Esophagus muscularis mucosa (tissue), 4 donors: ENCODE data around the gene GPC1. TPM values are rescaled to one million over a fixed set of nuclear protein-coding genes. Genes with fewer than 3 reads are reported as not detected.

Experiments used
- DNase-seq: peaks from one replicate; pipeline ENCODE4 v3.0.0-alpha.2; 2017; ENCODE audit errors: extremely low spot score
- H3K27ac ChIP-seq, 4 donors: fragments of 200-600 bp; sonication (generic); replicated peaks in 1 of 4; 1 replicate in 3 of 4; 2 replicates in 1 of 4; pipeline ENCODE4 v1.5.1; 2016 to 2019; ENCODE audit warnings: mild to moderate bottlenecking in 1 of 4
- H3K27me3 ChIP-seq, 4 donors: fragments of 200-600 bp; sonication (generic); one replicate each; pipeline versions ENCODE4 v1.5.1 to v1.6.0; 2016 to 2019
- H3K36me3 ChIP-seq, 4 donors: fragments of 200-600 bp; sonication (generic); one replicate each; pipeline ENCODE4 v1.5.1; 2016 to 2019
- H3K4me1 ChIP-seq, 4 donors: fragments of 200-600 bp; sonication (generic); one replicate each; pipeline ENCODE4 v1.5.1; 2016 to 2019
- H3K4me3 ChIP-seq, 4 donors: fragments of 200-600 bp; sonication (generic); 1 replicate in 2 of 4; 2 replicates in 2 of 4; pipeline ENCODE4 v1.5.1; 2016 to 2019; ENCODE audit warnings: mild to moderate bottlenecking in 4 of 4, moderate library complexity in 1 of 4
- H3K9me3 ChIP-seq, 4 donors: fragments of 200-600 bp; sonication (generic); 1 replicate in 3 of 4; 2 replicates in 1 of 4; pipeline ENCODE4 v1.5.1; 2016 to 2019
- EP300 ChIP-seq: sonication (generic); formaldehyde crosslinking; IDR thresholded peaks from one replicate; pipeline ENCODE4 v1.6.1; 2017; ENCODE audit warnings: antibody characterized with exemption
- POLR2A ChIP-seq: fragments of 450-650 bp; IDR thresholded peaks from one replicate; pipeline ENCODE4 v1.6.1; 2017; ENCODE audit warnings: antibody characterized with exemption, moderate library complexity, mild to moderate bottlenecking, low read depth
- POLR2AphosphoS5 ChIP-seq, 2 donors: sonication (generic); formaldehyde crosslinking; IDR thresholded peaks; one replicate each; pipeline ENCODE4 v1.6.1; 2017; ENCODE audit warnings: antibody characterized with exemption in 2 of 2
- WGBS: methylation state at CpG from one replicate; pipeline ENCODE4 v1.1.5; 2018; 5-methylcytosine and 5-hydroxymethylcytosine counted together
- intact Hi-C: fragments of 100-400 bp; cut with DNase I; formaldehyde crosslinking; loops from one replicate; pipeline ENCODE4 v1.15.1; 2023
- total RNA-seq, 4 donors: library from RNA; depleted of rRNA; stranded (reverse); fragments of >200 nt; gene quantifications; one replicate each; pipeline versions ENCODE4 v1.1.0 to v1.2.1, GENCODE V29; 2016
- TF ChIP-seq, protein P1 (sequence below), 3 experiments: fragments of 200-600 bp in 2 of 3; fragments of 450-650 bp in 1 of 3; sonication (generic) in 2 of 3; IDR thresholded peaks; one replicate each; pipeline ENCODE4 v1.5.1; 2017 to 2019; ENCODE audit warnings: antibody characterized with exemption in 3 of 3, mild to moderate bottlenecking in 2 of 3, moderate library complexity in 1 of 3

Gene GPC1
- total RNA-seq, 4 donors from 2014 or later: 29.1 to 71.5 (median 41.8) TPM

DNA sequence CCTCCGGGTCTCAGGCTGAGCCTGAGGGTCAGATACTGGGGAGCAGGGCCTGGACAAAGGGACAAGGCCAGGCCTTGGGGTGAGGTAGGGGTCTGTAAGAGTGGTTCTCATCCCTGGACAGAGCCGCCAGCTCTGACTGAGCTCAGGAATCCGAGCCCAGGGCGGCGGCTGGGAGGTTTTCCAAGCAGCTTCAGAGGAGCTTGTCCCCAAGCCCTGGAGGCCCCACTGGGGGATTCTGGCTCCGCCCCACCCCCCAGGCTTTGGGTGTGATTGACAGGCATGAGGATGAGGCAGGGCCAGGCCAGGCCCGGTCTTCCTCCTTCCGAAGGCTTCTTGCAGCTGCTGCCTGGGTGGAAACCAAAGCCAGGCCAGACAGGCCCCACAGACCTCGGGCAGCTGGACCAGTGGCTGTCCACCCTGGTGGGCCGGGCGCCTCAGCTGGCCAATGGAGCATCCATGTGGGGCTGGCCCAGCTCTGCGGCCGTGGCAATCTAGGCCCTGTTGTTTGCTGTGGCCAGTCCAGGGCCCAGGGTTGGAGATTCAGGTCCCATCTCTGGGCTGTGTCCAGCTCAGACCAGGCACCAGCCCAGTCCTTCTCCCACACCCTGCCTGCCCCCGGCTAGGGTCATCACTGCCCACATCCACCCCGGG, 23.1 kb upstream of the GPC1 start:
- H3K27ac ChIP-seq: no peak overlapping the region
- 83% methylated on average over 13 of the region's 15 CpGs for WGBS
- H3K4me3 ChIP-seq: no peak overlapping the region
- TF ChIP-seq, protein P1, sequence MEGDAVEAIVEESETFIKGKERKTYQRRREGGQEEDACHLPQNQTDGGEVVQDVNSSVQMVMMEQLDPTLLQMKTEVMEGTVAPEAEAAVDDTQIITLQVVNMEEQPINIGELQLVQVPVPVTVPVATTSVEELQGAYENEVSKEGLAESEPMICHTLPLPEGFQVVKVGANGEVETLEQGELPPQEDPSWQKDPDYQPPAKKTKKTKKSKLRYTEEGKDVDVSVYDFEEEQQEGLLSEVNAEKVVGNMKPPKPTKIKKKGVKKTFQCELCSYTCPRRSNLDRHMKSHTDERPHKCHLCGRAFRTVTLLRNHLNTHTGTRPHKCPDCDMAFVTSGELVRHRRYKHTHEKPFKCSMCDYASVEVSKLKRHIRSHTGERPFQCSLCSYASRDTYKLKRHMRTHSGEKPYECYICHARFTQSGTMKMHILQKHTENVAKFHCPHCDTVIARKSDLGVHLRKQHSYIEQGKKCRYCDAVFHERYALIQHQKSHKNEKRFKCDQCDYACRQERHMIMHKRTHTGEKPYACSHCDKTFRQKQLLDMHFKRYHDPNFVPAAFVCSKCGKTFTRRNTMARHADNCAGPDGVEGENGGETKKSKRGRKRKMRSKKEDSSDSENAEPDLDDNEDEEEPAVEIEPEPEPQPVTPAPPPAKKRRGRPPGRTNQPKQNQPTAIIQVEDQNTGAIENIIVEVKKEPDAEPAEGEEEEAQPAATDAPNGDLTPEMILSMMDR (IDR thresholded peaks at IDR 0.05): no peak
- TF ChIP-seq POLR2AphosphoS5 (IDR thresholded peaks at IDR 0.05): no peak
- no peak for TF ChIP-seq EP300
- H3K9me3 ChIP-seq: no peaks in the 10 kb centered on the region
- no peaks in the 10 kb centered on the region for H3K36me3 ChIP-seq
- peaks cover 0 to 17% (median 0%) of the 10 kb centered on the region in 4 donors for H3K27me3 ChIP-seq
- no peak for DNase-seq
- intact Hi-C loops: no loop called here
- H3K4me1 ChIP-seq: no peaks in the 10 kb centered on the region

DNA sequence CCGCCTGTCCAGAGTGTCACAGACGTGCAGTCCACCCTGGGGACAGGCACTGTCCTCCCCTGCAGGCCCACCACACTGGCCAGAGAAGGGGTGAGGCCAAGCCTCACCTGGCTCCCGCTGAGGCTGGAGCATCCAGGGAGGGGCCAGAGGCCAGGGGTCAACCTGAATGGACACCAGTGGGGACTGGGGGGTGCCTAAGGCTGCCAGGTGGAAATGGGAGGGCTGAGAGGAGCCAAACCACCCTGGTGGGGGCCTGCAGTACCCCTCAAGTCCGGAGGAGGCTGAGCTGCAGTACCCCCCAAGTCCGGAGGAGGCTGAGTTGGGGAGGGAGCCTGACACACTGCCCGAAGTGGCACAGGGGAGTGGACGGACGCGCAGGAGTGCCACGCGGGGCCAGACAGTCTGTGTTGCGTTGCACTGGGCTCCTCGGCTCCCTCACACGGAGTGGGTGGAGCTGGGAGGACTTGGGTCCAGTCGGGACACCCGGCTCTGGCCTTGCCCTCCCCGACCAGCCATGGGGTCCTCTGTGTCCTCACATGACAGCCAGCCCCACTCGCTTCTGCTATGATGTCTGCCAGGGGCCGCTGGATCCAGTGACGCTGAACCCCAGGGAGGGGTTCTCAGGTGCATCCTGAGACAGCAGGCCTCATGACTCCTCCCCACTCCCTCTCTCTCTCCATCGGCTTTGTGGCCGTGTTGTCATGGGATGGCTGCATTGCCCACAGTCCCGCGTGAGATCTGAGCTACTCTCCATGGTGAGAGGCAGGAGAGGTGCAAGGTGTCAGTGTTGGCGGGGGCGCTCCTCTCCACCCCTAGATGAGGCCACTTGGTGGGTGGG, 22.3 kb upstream of the GPC1 start:
- Histone ChIP-seq H3K4me3 (no peak overlapping the region), H3K27me3 (peaks cover 0 to 17% (median 0%) of the 10 kb centered on the region in 4 donors), H3K9me3 (peaks cover 0 to under 1% (median 0%) of the 10 kb centered on the region in 4 donors), H3K4me1 (no peaks in the 10 kb centered on the region), H3K36me3 (no peaks in the 10 kb centered on the region), H3K27ac (no peak overlapping the region)
- intact Hi-C loops: no loop called here
- WGBS: 93% methylated on average over 20 of the region's 26 CpGs
- TF ChIP-seq POLR2A (no peak), POLR2AphosphoS5 (IDR thresholded peaks at IDR 0.05) (no peak), EP300 (no peak)
- TF ChIP-seq, protein P1 (IDR thresholded peaks at IDR 0.05): no peak
- no peak for DNase-seq

DNA sequence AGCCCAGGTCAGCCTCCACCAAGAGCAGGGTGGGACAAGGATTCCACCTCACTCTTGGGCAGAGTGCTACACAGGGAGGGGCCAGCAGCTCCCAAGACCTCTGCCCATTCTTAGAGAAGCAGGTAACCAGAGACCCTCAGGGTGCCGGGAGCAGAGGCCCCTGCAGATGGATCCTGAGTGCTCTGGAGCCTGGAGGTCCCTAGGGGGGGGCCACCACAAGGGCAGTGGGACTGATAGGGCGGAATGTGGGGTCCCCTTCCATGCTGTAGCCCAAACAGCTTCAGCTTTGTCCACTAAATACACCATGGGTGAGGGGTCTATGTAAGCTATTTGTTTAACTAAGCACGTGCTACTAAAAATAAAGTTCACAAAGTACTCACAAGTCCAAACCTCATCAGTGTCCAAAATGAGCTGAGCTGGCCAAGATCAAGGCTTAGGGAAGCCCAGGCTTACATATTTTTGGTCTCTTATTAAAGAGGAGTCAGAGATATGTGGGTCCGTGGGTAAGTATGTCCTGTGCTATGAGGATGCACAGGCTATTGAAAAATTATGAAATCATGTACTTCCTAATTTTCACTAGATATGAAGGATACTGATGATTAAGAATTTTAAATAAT, 21.5 kb upstream of the GPC1 start:
- no peak for DNase-seq
- Histone ChIP-seq H3K36me3 (no peaks in the 10 kb centered on the region), H3K9me3 (peaks cover 0 to 8% (median 3%) of the 10 kb centered on the region in 4 donors), H3K27me3 (peaks cover 0 to 17% (median 0%) of the 10 kb centered on the region in 4 donors), H3K4me1 (no peaks in the 10 kb centered on the region), H3K27ac (no peak overlapping the region), H3K4me3 (no peak overlapping the region)
- intact Hi-C loops: no loop called here
- 78% methylated on average over 4 of the region's 4 CpGs for WGBS
- TF ChIP-seq POLR2AphosphoS5 (IDR thresholded peaks at IDR 0.05) (no peak), POLR2A (no peak), EP300 (no peak)
- TF ChIP-seq, protein P1 (IDR thresholded peaks at IDR 0.05): no peak

DNA sequence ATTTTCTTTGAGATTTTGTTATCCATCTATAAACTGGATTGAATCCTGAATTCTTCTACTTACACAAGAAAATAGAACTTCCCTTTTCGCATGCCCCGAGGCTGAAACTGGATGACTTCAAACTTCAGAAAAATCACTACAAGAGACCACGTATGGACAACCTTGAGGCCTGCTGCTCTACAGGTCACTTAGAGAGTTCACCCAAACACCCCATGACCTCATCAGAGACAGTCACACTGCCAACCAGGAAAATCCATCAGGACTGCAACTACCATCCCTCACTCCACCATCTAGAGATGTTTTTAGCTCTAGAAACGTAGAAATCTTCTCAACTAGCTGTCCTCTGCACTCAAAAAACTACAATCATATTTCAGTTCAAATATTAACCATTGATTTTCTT, 18.6 kb upstream of the GPC1 start:
- Histone ChIP-seq H3K4me3 (no peak overlapping the region), H3K27ac (no peak overlapping the region), H3K27me3 (peaks cover 0 to 17% (median 0%) of the 10 kb centered on the region in 4 donors), H3K9me3 (peaks cover 0 to 24% (median 12%) of the 10 kb centered on the region in 4 donors), H3K4me1 (no peaks in the 10 kb centered on the region), H3K36me3 (no peaks in the 10 kb centered on the region)
- intact Hi-C loops: no loop called here
- no peak for DNase-seq
- WGBS: 67% methylated on average over 4 of the region's 4 CpGs
- TF ChIP-seq EP300 (no peak), POLR2A (no peak), POLR2AphosphoS5 (IDR thresholded peaks at IDR 0.05) (no peak)
- TF ChIP-seq, protein P1 (IDR thresholded peaks at IDR 0.05): no peak
